Ishikawa (cell line): ENCODE data around the gene GLIPR1.

ENCODE experiments used
- CEBPB ChIP-seq: IDR thresholded peaks from 2 replicates; pipeline ENCODE4 v1.6.1; 2012
- CREB1 ChIP-seq: IDR thresholded peaks from 2 replicates; pipeline ENCODE4 v1.6.1; 2012; ENCODE audit warnings: low read depth
- EGR1 ChIP-seq: IDR thresholded peaks from 2 replicates; pipeline ENCODE4 v1.6.1; 2012
- EP300 ChIP-seq: IDR thresholded peaks from 2 replicates; pipeline ENCODE4 v1.6.1; 2012; ENCODE audit warnings: borderline replicate concordance
- FOXM1 ChIP-seq: IDR thresholded peaks from 2 replicates; pipeline ENCODE4 v1.6.1; 2012; ENCODE audit warnings: low read depth, borderline replicate concordance
- MAX ChIP-seq: IDR thresholded peaks from 2 replicates; pipeline ENCODE4 v1.6.1; 2012
- NFIC ChIP-seq: IDR thresholded peaks from 2 replicates; pipeline ENCODE4 v1.6.1; 2012
- RAD21 ChIP-seq: IDR thresholded peaks from 2 replicates; pipeline ENCODE4 v1.6.1; 2012; ENCODE audit warnings: low read depth
- REST ChIP-seq: IDR thresholded peaks from 2 replicates; pipeline ENCODE4 v1.6.1; 2012; ENCODE audit warnings: low read depth, mild to moderate bottlenecking
- TAF1 ChIP-seq: IDR thresholded peaks from 2 replicates; pipeline ENCODE4 v1.6.1; 2012; ENCODE audit warnings: low read depth, mild to moderate bottlenecking
- TCF12 ChIP-seq: IDR thresholded peaks from 2 replicates; pipeline ENCODE4 v1.6.1; 2012; ENCODE audit warnings: low read depth
- TEAD4 ChIP-seq: IDR thresholded peaks from 2 replicates; pipeline ENCODE4 v1.6.1; 2012
- USF1 ChIP-seq: IDR thresholded peaks from 2 replicates; pipeline ENCODE4 v1.6.1; 2012
- YY1 ChIP-seq: IDR thresholded peaks from 2 replicates; pipeline ENCODE4 v1.6.1; 2012; ENCODE audit warnings: low read depth
- ZBTB7A ChIP-seq: IDR thresholded peaks from 2 replicates; pipeline ENCODE4 v1.6.1; 2012; ENCODE audit warnings: low read depth

Gene GLIPR1

GRCh38 chr12:75511116-75512048 lies 30.8 kb downstream of the GLIPR1 start, which contains the start of gene KRR1:
KRR1 (minus strand) TSS chr12:75511609; CDS start chr12:75511597, 12 bp downstream.
- TF ChIP-seq NFIC (0 out of 2 replicates have a peak, but pooled peaks have one; percentile 41), CREB1 (no peak; the same call in 1 of the 2 replicates), TAF1 (peak; percentile 99), EP300 (0 out of 2 replicates have a peak, but pooled peaks have one; percentile 33), RAD21 (no peak), MAX (peak; percentile 95), REST (no peak), TEAD4 (peak; percentile 52), FOXM1 (peak; percentile 64), USF1 (peak; percentile 69), EGR1 (peak; percentile 67), TCF12 (peak; percentile 89), ZBTB7A (no peak), CEBPB (0 out of 2 replicates have a peak, but pooled peaks have one; percentile 4), YY1 (peak; percentile 96)

- TF ChIP-seq CEBPB (no peak), EGR1 (no peak), TCF12 (no peak), MAX (no peak), TAF1 (no peak), FOXM1 (no peak), NFIC (no peak), ZBTB7A (no peak), USF1 (no peak)
Measured at GRCh38 chr12:75525263-75525662, 44.7 kb downstream of the GLIPR1 start.

GRCh38 chr12:75526655-75527511 lies 46.3 kb downstream of the GLIPR1 start:
- TF ChIP-seq RAD21, result peak; percentile 84
- TF ChIP-seq ZBTB7A, result no peak

- TF ChIP-seq FOXM1 (no peak), TAF1 (no peak), CEBPB (no peak), EGR1 (no peak), REST (no peak), MAX (no peak), USF1 (no peak), TCF12 (no peak), RAD21 (no peak), YY1 (no peak), TEAD4 (no peak), NFIC (no peak), EP300 (no peak), ZBTB7A (no peak), CREB1 (no peak)
Measured at GRCh38 chr12:75528272-75528671, 47.7 kb downstream of the GLIPR1 start.

GRCh38 chr12:75528692-75529091 lies 48.1 kb downstream of the GLIPR1 start:
- TF ChIP-seq FOXM1 (no peak), YY1 (no peak), EGR1 (no peak), RAD21 (no peak), TAF1 (no peak), USF1 (no peak), ZBTB7A (no peak), EP300 (no peak)
